ENCODE measurements around the gene ASIC1.

GRCh38 chr12:50089730-50090129, 32.3 kb downstream of the ASIC1 start:
- TF ChIP-seq, protein P1, sequence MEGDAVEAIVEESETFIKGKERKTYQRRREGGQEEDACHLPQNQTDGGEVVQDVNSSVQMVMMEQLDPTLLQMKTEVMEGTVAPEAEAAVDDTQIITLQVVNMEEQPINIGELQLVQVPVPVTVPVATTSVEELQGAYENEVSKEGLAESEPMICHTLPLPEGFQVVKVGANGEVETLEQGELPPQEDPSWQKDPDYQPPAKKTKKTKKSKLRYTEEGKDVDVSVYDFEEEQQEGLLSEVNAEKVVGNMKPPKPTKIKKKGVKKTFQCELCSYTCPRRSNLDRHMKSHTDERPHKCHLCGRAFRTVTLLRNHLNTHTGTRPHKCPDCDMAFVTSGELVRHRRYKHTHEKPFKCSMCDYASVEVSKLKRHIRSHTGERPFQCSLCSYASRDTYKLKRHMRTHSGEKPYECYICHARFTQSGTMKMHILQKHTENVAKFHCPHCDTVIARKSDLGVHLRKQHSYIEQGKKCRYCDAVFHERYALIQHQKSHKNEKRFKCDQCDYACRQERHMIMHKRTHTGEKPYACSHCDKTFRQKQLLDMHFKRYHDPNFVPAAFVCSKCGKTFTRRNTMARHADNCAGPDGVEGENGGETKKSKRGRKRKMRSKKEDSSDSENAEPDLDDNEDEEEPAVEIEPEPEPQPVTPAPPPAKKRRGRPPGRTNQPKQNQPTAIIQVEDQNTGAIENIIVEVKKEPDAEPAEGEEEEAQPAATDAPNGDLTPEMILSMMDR (IDR thresholded peaks at IDR 0.05) = no peak
- TF ChIP-seq POLR2A (IDR thresholded peaks at IDR 0.05) = no peak
